HCT116 (cell line): ENCODE measurements around the gene CMTM2. TPM values are rescaled to one million over a fixed set of nuclear protein-coding genes. Genes with fewer than 3 reads are reported as not detected.

ENCODE experiments used
- ATAC-seq: fragments of 200-7000 bp; cut with Tn5 transposase; 2 replicates; pipeline ENCODE4 v1.9.1; 2020; ENCODE audit warnings: mild to moderate bottlenecking, moderate library complexity
- BruUV-seq: library from RNA; stranded (reverse); fragments of 400-500 nt; replicated peaks from 2 replicates; lab custom pipeline; 2021; lab: Mats Ljungman, UMichigan
- CTCF ChIA-PET: fragments of 300-600 bp; sonication (Branson Sonifier 250); formaldehyde crosslinking; loops from one replicate; lab custom pipeline; 2021; ENCODE audit warnings: antibody characterized with exemption; lab: Charles Lee
- POLR2A ChIA-PET: fragments of 300-600, 350-600 bp; sonication (Branson Sonifier 250); formaldehyde crosslinking; loops from one replicate; lab custom pipeline; 2021; ENCODE audit warnings: antibody characterized with exemption; lab: Charles Lee
- RAD21 ChIA-PET, 2 experiments: fragments of 300-600 bp; sonication (Branson Sonifier 250); formaldehyde crosslinking; loops; one replicate each; lab custom pipeline; 2023; ENCODE audit warnings: low total read pairs in 2 of 2; ENCODE audit not compliant: uncharacterized antibody in 2 of 2, unreplicated experiment in 2 of 2, low non-redundant PET in 1 of 2; lab: Charles Lee
- DNase-seq: peaks from one replicate; pipeline ENCODE4 v3.0.0-alpha.2; 2010; ENCODE audit warnings: low read depth, low spot score
- H2AFZ ChIP-seq: fragments of 200-600 bp; shearing (Covaris generic), sonication (generic); 2 replicates; pipeline ENCODE4 v1.6.1; 2017; ENCODE audit warnings: low read depth, mixed run types, mixed read lengths, antibody characterized with exemption, low read length; ENCODE audit not compliant: poor library complexity, severe bottlenecking
- H3K27ac ChIP-seq: 2 replicates; pipeline ENCODE4 v1.5.1; 2012; ENCODE audit warnings: low read depth, low read length
- H3K27me3 ChIP-seq: fragments of 200-600 bp; sonication (generic); 2 replicates; pipeline ENCODE4 v1.6.1; 2016; ENCODE audit warnings: mixed run types, low read length, mixed read lengths; ENCODE audit not compliant: insufficient read depth
- H3K36me3 ChIP-seq, 2 experiments: fragments of 200-500 bp in 1 of 2; fragments of 200-600 bp in 1 of 2; sonication (Bioruptor generic) in 1 of 2; sonication (generic) in 1 of 2; 2 replicates each; pipeline versions ENCODE4 v1.5.1 to v1.6.1; 2014 to 2016; ENCODE audit warnings: low read length in 2 of 2, inconsistent platforms in 1 of 2, mixed read lengths in 1 of 2, mixed run types in 1 of 2; ENCODE audit not compliant: insufficient read depth in 2 of 2, control insufficient read depth in 1 of 2
- H3K4me1 ChIP-seq, 2 experiments: fragments of 200-600 bp in 1 of 2; sonication (generic) in 1 of 2; 2 replicates each; pipeline versions ENCODE4 v1.5.1 to v1.6.1; 2012 to 2017; ENCODE audit warnings: low read length in 2 of 2, inconsistent platforms in 1 of 2, mild to moderate bottlenecking in 1 of 2, mixed read lengths in 1 of 2, mixed run types in 1 of 2, moderate library complexity in 1 of 2; ENCODE audit not compliant: insufficient read depth in 2 of 2, control insufficient read depth in 1 of 2
- H3K4me2 ChIP-seq: fragments of 200-600 bp; sonication (generic); 2 replicates; pipeline ENCODE4 v1.6.1; 2017; ENCODE audit warnings: mixed run types, low read length, mixed read lengths
- H3K4me3 ChIP-seq, 2 experiments: fragments of 200-600 bp in 1 of 2; sonication (generic) in 1 of 2; replicated peaks in 1 of 2; 2 replicates each; pipeline ENCODE4 v1.5.1; 2011 to 2016; ENCODE audit warnings: low read length in 2 of 2, control low read depth in 1 of 2, low read depth in 1 of 2, mild to moderate bottlenecking in 1 of 2, mixed read lengths in 1 of 2, mixed run types in 1 of 2
- H3K79me2 ChIP-seq: fragments of 200-600 bp; sonication (generic); 2 replicates; pipeline ENCODE4 v1.6.1; 2017; ENCODE audit warnings: mild to moderate bottlenecking, mixed run types, low read length, moderate library complexity, mixed read lengths; ENCODE audit not compliant: insufficient read depth
- H3K9ac ChIP-seq: fragments of 200-600 bp; sonication (generic); 2 replicates; pipeline ENCODE4 v1.6.1; 2016; ENCODE audit warnings: low read length, mixed read lengths
- H3K9me2 ChIP-seq: fragments of 200-600 bp; sonication (generic), shearing (Covaris generic); 2 replicates; pipeline ENCODE4 v1.6.1; 2017; ENCODE audit warnings: mixed run types, mild to moderate bottlenecking, moderate library complexity; ENCODE audit not compliant: insufficient read depth
- H3K9me3 ChIP-seq, 2 experiments: fragments of 200-500 bp in 1 of 2; fragments of 200-600 bp in 1 of 2; sonication (Bioruptor generic) in 1 of 2; sonication (generic) in 1 of 2; 2 replicates each; pipeline ENCODE4 v1.6.1; 2014 to 2017; ENCODE audit warnings: low read length in 2 of 2, mixed read lengths in 2 of 2, inconsistent platforms in 1 of 2, low read depth in 1 of 2, mild to moderate bottlenecking in 1 of 2, mixed run types in 1 of 2, moderate library complexity in 1 of 2; ENCODE audit not compliant: control insufficient read depth in 1 of 2, insufficient read depth in 1 of 2
- H4K20me1 ChIP-seq: fragments of 200-600 bp; sonication (generic), shearing (Covaris generic); 2 replicates; pipeline ENCODE4 v1.6.1; 2017; ENCODE audit warnings: mixed run types, mild to moderate bottlenecking, moderate library complexity; ENCODE audit not compliant: insufficient read depth
- EGR1 ChIP-seq: IDR thresholded peaks from 2 replicates; pipeline ENCODE4 v1.6.1; 2012; ENCODE audit warnings: low read depth
- EZH2 ChIP-seq: fragments of 200-600 bp; sonication (generic); IDR thresholded peaks from 2 replicates; pipeline ENCODE4 v1.6.1; 2017; ENCODE audit warnings: antibody characterized with exemption, mixed run types
- JUND ChIP-seq: IDR thresholded peaks from 2 replicates; pipeline ENCODE4 v1.6.1; 2012
- SIN3A ChIP-seq: IDR thresholded peaks from 2 replicates; pipeline ENCODE4 v1.6.1; 2012; ENCODE audit warnings: low read depth
- SRF ChIP-seq: IDR thresholded peaks from 2 replicates; pipeline ENCODE4 v1.6.1; 2012; ENCODE audit warnings: low read depth
- ZBTB33 ChIP-seq: IDR thresholded peaks from 2 replicates; pipeline ENCODE4 v1.6.1; 2011; ENCODE audit warnings: mild to moderate bottlenecking, low read length, moderate library complexity; ENCODE audit not compliant: insufficient replicate concordance; ENCODE audit errors: extremely low read depth
- ZFX ChIP-seq: fragments of 450-650 bp; IDR thresholded peaks from 2 replicates; pipeline ENCODE4 v1.6.1; 2017
- intact Hi-C: fragments of 100-400 bp; cut with micrococcal nuclease; formaldehyde crosslinking; loops from 2 replicates; pipeline ENCODE4 v1.10.0; 2022
- total RNA-seq: library from RNA; stranded (reverse); gene quantifications from one replicate; pipeline ENCODE4 v1.2.1, GENCODE V29; 2021; ENCODE audit not compliant: unreplicated experiment

CMTM2 gene
- total RNA-seq, 1 experiment from 2014 or later, result 0.42 TPM

DNA sequence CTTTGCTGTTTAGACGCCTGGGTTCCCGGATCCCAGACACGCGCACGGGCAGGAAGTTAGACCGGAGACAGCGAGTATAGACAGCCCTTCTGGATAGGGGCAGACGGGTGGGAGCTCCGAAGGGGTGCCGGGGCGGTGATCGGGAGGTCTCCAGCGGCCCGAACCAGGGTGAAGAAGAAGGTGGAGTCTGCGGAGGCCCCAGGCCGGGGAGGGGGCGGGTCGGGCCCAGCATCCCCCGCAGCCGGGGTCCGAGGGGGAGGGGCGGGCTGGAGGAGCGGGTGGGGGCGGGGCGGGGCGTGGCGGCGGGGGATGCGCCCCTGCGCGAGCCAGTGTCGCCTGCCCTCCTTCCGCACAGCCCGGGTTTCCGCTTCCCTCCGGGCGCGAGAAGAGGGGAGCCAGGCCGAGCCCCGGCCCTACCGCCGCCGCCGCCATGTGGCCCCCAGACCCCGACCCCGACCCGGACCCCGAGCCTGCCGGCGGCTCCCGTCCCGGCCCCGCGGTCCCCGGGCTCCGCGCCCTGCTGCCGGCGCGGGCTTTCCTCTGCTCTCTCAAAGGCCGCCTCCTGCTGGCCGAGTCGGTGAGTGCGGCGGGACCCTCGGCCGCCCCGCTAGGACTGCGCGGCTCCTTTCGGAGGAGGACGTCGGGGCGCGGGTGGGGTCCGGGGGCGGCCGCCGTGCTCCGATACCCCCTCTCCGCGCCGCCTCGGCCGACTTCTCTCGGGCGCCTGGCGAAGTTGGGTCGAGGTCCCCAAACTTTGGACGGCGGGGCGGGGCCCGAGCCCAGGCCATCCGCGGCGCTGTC is 25.3 kb downstream of the CMTM2 start, which contains the start of gene CMTM3 (continued):
- TF ChIP-seq ZBTB33 (no peak), SIN3A (no peak), EZH2 (no peak), SRF (no peak), ZFX (peak; percentile 38; the same call in 1 of the 2 replicates)

- POLR2A ChIA-PET, result no interaction called here
- BruUV-seq, result no TSS peak
- no peak overlapping the region for H2AFZ ChIP-seq
Observed at GRCh38 chr16:66605177-66605978, 26.1 kb downstream of the CMTM2 start.

More at GRCh38 chr16:66605177-66605978, 26.1 kb downstream of the CMTM2 start:
- H3K9me2 ChIP-seq, result no peaks in the 10 kb centered on the region
- peak overlapping the region; percentile 79 for H3K9ac ChIP-seq
- no peak for DNase-seq
- H3K4me3 ChIP-seq, result peak overlapping the region; percentile 62 to 75
- peak overlapping the region; percentile 89 for H3K4me2 ChIP-seq
- no peaks in the 10 kb centered on the region for H3K27me3 ChIP-seq
- H3K36me3 ChIP-seq, result peaks cover 4 to 8% of the 10 kb centered on the region in 2 experiments; a peak in 3 of 4 replicates
- ATAC-seq, result peak; percentile 37
- H3K9me3 ChIP-seq, result no peaks in the 10 kb centered on the region
- intact Hi-C loops, result loop anchor here (5.0 kb wide), 1 partner anchor 198 kb away; no protein-coding TSS in a partner anchor
- H4K20me1 ChIP-seq, result 0 out of 2 replicates have a peak, but pooled peaks cover 4% of the 10 kb centered on the region
- peak overlapping the region; percentile 70 for H3K27ac ChIP-seq
- H3K79me2 ChIP-seq, result peaks cover 8% of the 10 kb centered on the region; the same call in 1 of the 2 replicates
- peaks cover 24 to 39% of the 10 kb centered on the region in 2 experiments for H3K4me1 ChIP-seq
- TF ChIP-seq JUND (no peak), ZFX (peak; percentile 48; the same call in 1 of the 2 replicates), EGR1 (0 out of 2 replicates have a peak, but pooled peaks have one; percentile 20)
- ChIA-PET RAD21 (no interaction called here), CTCF (interaction anchor here (0.6 to 1.0 kb wide), 2 partner anchors 41 to 199 kb away, joined by 3 to 4 read pairs; no protein-coding TSS in a partner anchor)
